BJ (cell line): ENCODE results near the gene CNTN2. TPM values are rescaled to one million over a fixed set of nuclear protein-coding genes. Genes with fewer than 3 reads are reported as not detected.

Experiments used
- CTCF ChIA-PET: fragments of 350-600 bp; formaldehyde crosslinking; extraction: SDS; loops from one replicate; lab custom pipeline; 2021; ENCODE audit warnings: antibody characterized with exemption, inconsistent platforms; lab: Yijun Ruan, JAX
- POLR2A ChIA-PET: fragments of 300-600 bp; sonication (Branson Sonifier 250); formaldehyde crosslinking; extraction: SDS; loops from one replicate; lab custom pipeline; 2021; ENCODE audit warnings: antibody characterized with exemption; lab: Charles Lee
- DNase-seq: peaks from one replicate; pipeline ENCODE4 v3.0.0-alpha.2; 2011; ENCODE audit warnings: low read depth
- H3K27me3 ChIP-seq: 2 replicates; pipeline ENCODE4 v1.6.0; 2011; ENCODE audit warnings: low read length; ENCODE audit not compliant: control insufficient read depth, insufficient read depth
- H3K36me3 ChIP-seq: 2 replicates; pipeline ENCODE4 v1.5.1; 2011; ENCODE audit warnings: low read length; ENCODE audit not compliant: control insufficient read depth, insufficient read depth
- H3K4me3 ChIP-seq: 2 replicates; pipeline ENCODE4 v1.5.1; 2011; ENCODE audit warnings: low read depth, mild to moderate bottlenecking, control low read depth, low read length
- CTCF ChIP-seq: IDR thresholded peaks from 2 replicates; pipeline ENCODE4 v1.5.1; 2011; ENCODE audit warnings: low read depth, mild to moderate bottlenecking, control low read depth, inconsistent platforms, low read length, moderate library complexity; ENCODE audit not compliant: insufficient read depth
- polyA plus RNA-seq: library from polyadenylated mRNA; depleted of rRNA; stranded (reverse); fragments of >200 nt; gene quantifications from 2 replicates; pipeline ENCODE4 v1.2.3, GENCODE V29; 2011

CNTN2 gene
- polyA plus RNA-seq, 1 experiment, result not detected

- CTCF ChIA-PET, result interaction anchor here (1.2 to 1.5 kb wide), 2 partner anchors 12 to 60 kb away, joined by 3 to 10 read pairs; no protein-coding TSS in a partner anchor
- POLR2A ChIA-PET, result no interaction called here
- no peak for TF ChIP-seq CTCF
- Histone ChIP-seq H3K27me3 (no peaks in the 10 kb centered on the region), H3K36me3 (no peaks in the 10 kb centered on the region; the same call in 1 of the 2 replicates), H3K4me3 (no peak overlapping the region)
- DNase-seq, result no peak
Observed at GRCh38 chr1:205001162-205001561, 41.9 kb upstream of the CNTN2 start.

GRCh38 chr1:205002705-205003104, 40.3 kb upstream of the CNTN2 start:
- POLR2A ChIA-PET, result no interaction called here
- no peak for DNase-seq
- no peaks in the 10 kb centered on the region for H3K27me3 ChIP-seq
- H3K36me3 ChIP-seq, result no peaks in the 10 kb centered on the region
- no peak for TF ChIP-seq CTCF
- H3K4me3 ChIP-seq, result no peak overlapping the region
- CTCF ChIA-PET, result interaction anchor here (1.0 to 2.0 kb wide), 4 partner anchors 13 to 254 kb away, joined by 4 to 11 read pairs (median 8); no protein-coding TSS in a partner anchor

GRCh38 chr1:205003358-205004131, 39.5 kb upstream of the CNTN2 start:
- Histone ChIP-seq H3K4me3 (no peak overlapping the region), H3K27me3 (no peaks in the 10 kb centered on the region), H3K36me3 (no peaks in the 10 kb centered on the region)
- CTCF ChIA-PET, result interaction anchor here (0.7 to 2.0 kb wide), 5 partner anchors 9 to 253 kb away, joined by 3 to 11 read pairs (median 5); no protein-coding TSS in a partner anchor
- no peak for TF ChIP-seq CTCF
- POLR2A ChIA-PET, result no interaction called here
- DNase-seq, result no peak

- TF ChIP-seq CTCF, result no peak
- POLR2A ChIA-PET, result no interaction called here
- no peak for DNase-seq
- no peak overlapping the region for H3K4me3 ChIP-seq
- no peaks in the 10 kb centered on the region for H3K27me3 ChIP-seq
- CTCF ChIA-PET, result interaction anchor here (1.6 to 1.8 kb wide), 2 partner anchors 10 to 15 kb away, joined by 6 to 11 read pairs; no protein-coding TSS in a partner anchor
- no peaks in the 10 kb centered on the region for H3K36me3 ChIP-seq
Observed at GRCh38 chr1:205004351-205004750, 38.7 kb upstream of the CNTN2 start.

GRCh38 chr1:205008896-205009295, 34.1 kb upstream of the CNTN2 start:
- POLR2A ChIA-PET, result no interaction called here
- H3K4me3 ChIP-seq, result no peak overlapping the region
- no peaks in the 10 kb centered on the region; the same call in 1 of the 2 replicates for H3K27me3 ChIP-seq
- no peak for TF ChIP-seq CTCF
- CTCF ChIA-PET, result interaction anchor here (0.6 kb wide), 1 partner anchor 373 kb away, joined by 4 read pairs; no protein-coding TSS in a partner anchor
- H3K36me3 ChIP-seq, result no peaks in the 10 kb centered on the region
- DNase-seq, result no peak
